ENCODE data around the gene ALDH5A1.

DNA sequence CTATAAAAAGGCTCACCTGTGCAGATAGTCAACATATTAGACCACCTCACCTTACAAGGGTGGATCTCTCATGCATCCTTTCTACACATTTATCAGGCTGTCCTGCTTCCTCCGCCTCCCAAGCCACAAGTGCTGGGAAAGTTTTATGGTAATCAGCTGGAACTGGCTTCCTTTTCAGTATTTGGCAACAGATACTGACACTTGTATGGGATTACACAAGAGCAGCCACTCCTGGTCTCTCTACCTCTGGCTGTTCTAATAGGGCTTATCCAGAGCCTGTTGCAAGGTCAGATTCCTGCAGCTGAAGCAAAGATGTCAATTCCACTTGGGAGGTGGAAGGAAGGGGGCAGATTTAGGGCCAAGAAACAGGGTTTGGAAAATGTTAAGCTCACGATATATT is 4.9 kb upstream of the ALDH5A1 start:
- TF ChIP-seq, protein P1, sequence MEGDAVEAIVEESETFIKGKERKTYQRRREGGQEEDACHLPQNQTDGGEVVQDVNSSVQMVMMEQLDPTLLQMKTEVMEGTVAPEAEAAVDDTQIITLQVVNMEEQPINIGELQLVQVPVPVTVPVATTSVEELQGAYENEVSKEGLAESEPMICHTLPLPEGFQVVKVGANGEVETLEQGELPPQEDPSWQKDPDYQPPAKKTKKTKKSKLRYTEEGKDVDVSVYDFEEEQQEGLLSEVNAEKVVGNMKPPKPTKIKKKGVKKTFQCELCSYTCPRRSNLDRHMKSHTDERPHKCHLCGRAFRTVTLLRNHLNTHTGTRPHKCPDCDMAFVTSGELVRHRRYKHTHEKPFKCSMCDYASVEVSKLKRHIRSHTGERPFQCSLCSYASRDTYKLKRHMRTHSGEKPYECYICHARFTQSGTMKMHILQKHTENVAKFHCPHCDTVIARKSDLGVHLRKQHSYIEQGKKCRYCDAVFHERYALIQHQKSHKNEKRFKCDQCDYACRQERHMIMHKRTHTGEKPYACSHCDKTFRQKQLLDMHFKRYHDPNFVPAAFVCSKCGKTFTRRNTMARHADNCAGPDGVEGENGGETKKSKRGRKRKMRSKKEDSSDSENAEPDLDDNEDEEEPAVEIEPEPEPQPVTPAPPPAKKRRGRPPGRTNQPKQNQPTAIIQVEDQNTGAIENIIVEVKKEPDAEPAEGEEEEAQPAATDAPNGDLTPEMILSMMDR (IDR thresholded peaks at IDR 0.05; ENCODE audit: insufficient read depth, low read length, poor library complexity, severe bottlenecking): no peak
- no peak for TF ChIP-seq EZH2phosphoT487 (conservative IDR thresholded peaks at IDR 0.05; ENCODE audit: low read length)
